ENCODE measurements around the gene CLDN5. TPM values are rescaled to one million over a fixed set of nuclear protein-coding genes. Genes with fewer than 3 reads are reported as not detected.

Gene CLDN5
- total RNA-seq, 1 experiment from 2014 or later = 0.47 TPM

DNA sequence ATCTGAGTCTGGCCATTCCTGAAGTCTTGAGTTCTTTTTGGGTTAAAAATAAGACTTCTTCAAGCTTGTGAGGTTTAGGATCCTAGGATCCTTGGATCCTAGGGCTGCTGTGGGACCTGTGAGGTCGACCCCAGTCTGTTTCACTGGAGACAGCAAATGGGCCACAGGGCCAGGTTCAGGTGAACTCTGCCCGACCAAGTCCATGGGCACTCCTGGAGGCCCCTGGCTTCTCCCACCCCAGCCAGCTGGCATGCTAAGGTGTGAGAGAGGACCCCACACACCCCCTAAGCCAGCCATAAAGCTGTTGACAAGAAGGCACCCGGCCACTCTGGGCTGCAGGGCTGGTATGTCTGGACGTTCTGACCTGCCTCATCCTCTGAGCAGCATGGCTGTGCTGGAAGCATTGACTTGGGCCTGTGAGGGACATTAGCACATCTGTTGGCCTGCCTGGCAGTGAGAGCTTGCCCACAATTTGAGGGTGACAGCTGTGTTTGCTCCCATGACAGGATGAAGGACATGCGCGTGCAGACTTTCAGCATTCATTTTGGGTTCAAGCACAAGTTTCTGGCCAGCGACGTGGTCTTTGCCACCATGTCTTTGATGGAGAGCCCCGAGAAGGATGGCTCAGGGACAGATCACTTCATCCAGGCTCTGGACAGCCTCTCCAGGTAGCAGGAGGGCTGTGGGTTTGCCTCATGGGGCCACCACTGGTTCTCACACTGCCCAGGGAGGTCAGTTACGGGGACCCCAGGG is 16.0 kb downstream of the CLDN5 start:
- Histone ChIP-seq H2AFZ (ENCODE audit: low read length) (no peak overlapping the region), H3K27me3 (ENCODE audit: low read length) (no peaks in the 10 kb centered on the region), H3K27ac (ENCODE audit: low read length) (no peak overlapping the region), H3K4me3 (ENCODE audit: low read length) (no peak overlapping the region), H3K79me2 (ENCODE audit: low read length) (no peaks in the 10 kb centered on the region), H4K20me1 (ENCODE audit: low read length) (no peaks in the 10 kb centered on the region), H3K9ac (ENCODE audit: low read length) (no peak overlapping the region), H3K4me1 (ENCODE audit: insufficient read depth, low read length) (no peaks in the 10 kb centered on the region), H3F3A (ENCODE audit: low read length, unreplicated experiment) (no peaks in the 10 kb centered on the region), H3K36me3 (ENCODE audit: low read depth, low read length) (no peaks in the 10 kb centered on the region; the same call in 1 of the 2 replicates), H3K4me2 (ENCODE audit: low read length) (no peak overlapping the region), H3K9me2 (replicated peaks; ENCODE audit: low read length) (no peaks in the 10 kb centered on the region), H3K9me3 (ENCODE audit: low read length) (no peaks in the 10 kb centered on the region)
- ATAC-seq = no peak
- TF ChIP-seq, protein P1, sequence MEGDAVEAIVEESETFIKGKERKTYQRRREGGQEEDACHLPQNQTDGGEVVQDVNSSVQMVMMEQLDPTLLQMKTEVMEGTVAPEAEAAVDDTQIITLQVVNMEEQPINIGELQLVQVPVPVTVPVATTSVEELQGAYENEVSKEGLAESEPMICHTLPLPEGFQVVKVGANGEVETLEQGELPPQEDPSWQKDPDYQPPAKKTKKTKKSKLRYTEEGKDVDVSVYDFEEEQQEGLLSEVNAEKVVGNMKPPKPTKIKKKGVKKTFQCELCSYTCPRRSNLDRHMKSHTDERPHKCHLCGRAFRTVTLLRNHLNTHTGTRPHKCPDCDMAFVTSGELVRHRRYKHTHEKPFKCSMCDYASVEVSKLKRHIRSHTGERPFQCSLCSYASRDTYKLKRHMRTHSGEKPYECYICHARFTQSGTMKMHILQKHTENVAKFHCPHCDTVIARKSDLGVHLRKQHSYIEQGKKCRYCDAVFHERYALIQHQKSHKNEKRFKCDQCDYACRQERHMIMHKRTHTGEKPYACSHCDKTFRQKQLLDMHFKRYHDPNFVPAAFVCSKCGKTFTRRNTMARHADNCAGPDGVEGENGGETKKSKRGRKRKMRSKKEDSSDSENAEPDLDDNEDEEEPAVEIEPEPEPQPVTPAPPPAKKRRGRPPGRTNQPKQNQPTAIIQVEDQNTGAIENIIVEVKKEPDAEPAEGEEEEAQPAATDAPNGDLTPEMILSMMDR (conservative IDR thresholded peaks at IDR 0.05; ENCODE audit: low read depth, low read length) = no peak
- TF ChIP-seq EZH2 (IDR thresholded peaks at IDR 0.05; ENCODE audit: low read length, unreplicated experiment) (no peak), EZH2phosphoT487 (IDR thresholded peaks at IDR 0.05; ENCODE audit: borderline replicate concordance, low read length) (no peak)
- DNase-seq = no peak
- intact Hi-C loops (cut with micrococcal nuclease) = no loop called here
- BruUV-seq (replicated peaks) = no TSS peak
- ChIA-PET CTCF (no interaction called here), POLR2A (ENCODE audit: unreplicated experiment) (no interaction called here)

DNA sequence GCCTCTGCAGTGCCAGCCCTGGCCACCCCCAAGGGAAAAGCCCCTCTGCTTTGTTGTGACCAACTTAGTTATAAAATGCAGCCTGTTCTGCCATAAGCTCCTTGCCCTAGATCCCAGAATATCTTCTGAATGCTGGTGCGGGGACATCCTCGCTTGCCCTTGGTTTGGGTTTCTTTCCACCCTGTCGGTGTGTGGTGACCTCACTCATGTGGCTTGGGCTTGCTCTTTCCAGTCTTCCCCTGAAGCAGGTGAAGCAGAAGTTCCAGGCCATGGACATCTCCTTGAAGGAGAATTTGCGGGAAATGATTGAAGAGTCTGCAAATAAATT is 16.7 kb downstream of the CLDN5 start:
- H3K9ac ChIP-seq (ENCODE audit: low read length) = no peak overlapping the region
- no peaks in the 10 kb centered on the region for H3K79me2 ChIP-seq (ENCODE audit: low read length)
- H3K9me2 ChIP-seq (replicated peaks; ENCODE audit: low read length) = no peaks in the 10 kb centered on the region
- H3K9me3 ChIP-seq (ENCODE audit: low read length) = no peaks in the 10 kb centered on the region
- H3K36me3 ChIP-seq (ENCODE audit: low read depth, low read length) = no peaks in the 10 kb centered on the region; the same call in 1 of the 2 replicates
- no peak overlapping the region for H3K27ac ChIP-seq (ENCODE audit: low read length)
- intact Hi-C loops (cut with micrococcal nuclease) = no loop called here
- no peak overlapping the region for H2AFZ ChIP-seq (ENCODE audit: low read length)
- ATAC-seq (no peak), DNase-seq (no peak)
- no peaks in the 10 kb centered on the region for H4K20me1 ChIP-seq (ENCODE audit: low read length)
- CTCF ChIA-PET = no interaction called here
- H3F3A ChIP-seq (ENCODE audit: low read length, unreplicated experiment) = no peaks in the 10 kb centered on the region
- TF ChIP-seq EZH2phosphoT487 (IDR thresholded peaks at IDR 0.05; ENCODE audit: borderline replicate concordance, low read length) = no peak
- TF ChIP-seq EZH2 (IDR thresholded peaks at IDR 0.05; ENCODE audit: low read length, unreplicated experiment) = no peak
- TF ChIP-seq, protein P1 (conservative IDR thresholded peaks at IDR 0.05; ENCODE audit: low read depth, low read length) = no peak
- POLR2A ChIA-PET (ENCODE audit: unreplicated experiment) = no interaction called here
- no peaks in the 10 kb centered on the region for H3K4me1 ChIP-seq (ENCODE audit: insufficient read depth, low read length)
- no peaks in the 10 kb centered on the region for H3K27me3 ChIP-seq (ENCODE audit: low read length)
- H3K4me3 ChIP-seq (ENCODE audit: low read length) = no peak overlapping the region
- no TSS peak for BruUV-seq (replicated peaks)
- H3K4me2 ChIP-seq (ENCODE audit: low read length) = no peak overlapping the region

DNA sequence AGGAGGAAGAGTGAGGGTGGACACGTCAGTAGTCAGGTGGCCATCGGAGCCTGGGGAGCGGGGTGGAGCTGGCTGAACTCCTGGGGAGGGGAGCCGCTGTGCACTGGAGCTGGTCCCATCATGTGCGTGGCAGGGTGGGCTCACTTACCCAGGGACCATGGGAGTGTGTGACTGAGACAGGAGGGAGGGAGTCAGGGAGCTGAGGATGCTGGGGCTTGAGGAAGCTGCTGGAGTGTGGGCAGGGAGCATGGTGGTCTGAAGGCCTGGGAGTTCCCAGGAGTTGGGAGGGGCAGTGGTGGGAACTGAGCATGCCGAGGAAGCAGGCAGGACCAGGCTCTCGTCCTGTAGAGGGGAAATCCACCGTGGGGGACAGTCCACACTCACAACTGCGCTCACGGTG is 18.0 kb downstream of the CLDN5 start:
- Histone ChIP-seq H3K9me3 (ENCODE audit: low read length) (no peaks in the 10 kb centered on the region), H3K27me3 (ENCODE audit: low read length) (no peaks in the 10 kb centered on the region), H3K36me3 (ENCODE audit: low read depth, low read length) (no peaks in the 10 kb centered on the region; the same call in 1 of the 2 replicates), H3K4me1 (ENCODE audit: insufficient read depth, low read length) (no peaks in the 10 kb centered on the region), H3K4me3 (ENCODE audit: low read length) (no peak overlapping the region), H3K9me2 (replicated peaks; ENCODE audit: low read length) (no peaks in the 10 kb centered on the region), H3K4me2 (ENCODE audit: low read length) (no peak overlapping the region), H3K27ac (ENCODE audit: low read length) (no peak overlapping the region), H3K79me2 (ENCODE audit: low read length) (no peaks in the 10 kb centered on the region), H3K9ac (ENCODE audit: low read length) (no peak overlapping the region), H3F3A (ENCODE audit: low read length, unreplicated experiment) (no peaks in the 10 kb centered on the region), H4K20me1 (ENCODE audit: low read length) (no peaks in the 10 kb centered on the region), H2AFZ (ENCODE audit: low read length) (no peak overlapping the region)
- ATAC-seq (no peak), DNase-seq (no peak)
- TF ChIP-seq, protein P1 (conservative IDR thresholded peaks at IDR 0.05; ENCODE audit: low read depth, low read length) = no peak
- no peak for TF ChIP-seq EZH2 (IDR thresholded peaks at IDR 0.05; ENCODE audit: low read length, unreplicated experiment)
- no peak for TF ChIP-seq EZH2phosphoT487 (IDR thresholded peaks at IDR 0.05; ENCODE audit: borderline replicate concordance, low read length)
- no TSS peak for BruUV-seq (replicated peaks)
- POLR2A ChIA-PET (ENCODE audit: unreplicated experiment) = no interaction called here
- CTCF ChIA-PET = no interaction called here
- intact Hi-C loops (cut with micrococcal nuclease) = no loop called here

Measured in PC-3 (cell line).